ENCODE data around the gene CEBPE.

Gene CEBPE

DNA sequence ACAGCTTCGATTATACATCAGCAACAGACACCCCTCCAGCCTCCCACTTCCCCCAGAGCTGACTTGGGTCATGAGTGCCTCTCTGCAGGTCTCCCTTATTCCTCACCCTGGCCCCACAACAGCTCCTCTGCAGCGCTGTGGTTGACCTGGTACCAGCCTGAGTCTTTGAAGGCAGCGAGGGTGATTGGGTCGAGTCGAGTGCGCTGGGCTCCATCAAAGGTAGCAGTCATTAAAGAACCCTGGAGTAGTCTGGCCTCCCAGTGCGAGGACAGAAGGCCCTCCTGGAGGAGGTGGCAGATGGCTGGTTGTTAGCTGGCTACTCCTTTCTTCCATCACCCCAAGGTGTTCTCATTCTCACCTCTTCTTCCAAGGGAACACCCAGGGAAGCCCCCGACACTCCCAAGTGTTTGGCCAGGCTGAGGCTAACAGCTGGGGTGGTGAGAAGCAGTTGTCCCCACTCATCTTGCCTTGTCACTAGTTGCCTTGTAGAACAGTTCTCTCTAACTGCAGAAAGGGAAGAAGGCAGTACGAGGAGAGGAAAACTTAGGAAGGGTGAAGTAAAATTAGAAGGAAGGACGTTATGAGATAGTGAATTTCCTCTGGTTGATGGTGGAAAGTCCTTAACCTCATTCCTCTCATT, 16.9 kb downstream of the CEBPE start:
- DNase-seq = no peak

DNA sequence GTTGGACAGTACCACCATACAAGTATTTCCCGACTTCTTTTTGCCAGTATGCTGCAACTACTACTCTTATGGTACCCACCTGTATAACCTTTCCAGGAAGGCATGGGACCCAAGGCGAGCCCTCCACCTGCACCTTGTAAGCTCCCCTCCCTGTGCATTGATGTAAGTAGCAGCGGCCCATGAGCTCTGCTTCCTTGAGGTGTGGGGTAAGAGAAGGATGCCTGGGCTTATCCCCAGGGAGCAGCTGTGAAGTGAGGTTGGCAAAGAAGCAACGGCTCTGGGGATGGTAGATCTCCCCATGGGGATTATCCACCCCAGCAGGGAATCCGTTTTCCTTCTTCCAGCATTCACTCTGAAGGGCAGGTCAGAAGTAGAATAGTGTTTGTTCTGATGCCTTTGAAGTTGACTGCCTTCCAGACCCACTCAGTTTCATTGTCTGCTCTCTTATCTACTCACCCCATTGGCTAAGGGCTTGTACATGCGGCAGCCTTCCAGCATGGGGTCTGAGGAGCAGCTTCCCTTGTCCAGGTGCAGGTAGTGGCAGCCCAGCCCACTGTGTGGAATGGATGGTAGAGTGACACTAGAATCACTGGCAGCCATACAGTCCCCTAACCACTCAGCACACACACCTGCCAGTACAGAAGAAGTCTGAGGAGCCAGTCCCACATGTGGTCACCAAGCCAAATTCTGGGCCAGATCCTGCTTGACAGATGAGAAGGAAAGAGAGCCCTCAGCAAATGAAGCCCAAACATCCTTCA, 17.7 kb downstream of the CEBPE start:
- DNase-seq = no peak

DNA sequence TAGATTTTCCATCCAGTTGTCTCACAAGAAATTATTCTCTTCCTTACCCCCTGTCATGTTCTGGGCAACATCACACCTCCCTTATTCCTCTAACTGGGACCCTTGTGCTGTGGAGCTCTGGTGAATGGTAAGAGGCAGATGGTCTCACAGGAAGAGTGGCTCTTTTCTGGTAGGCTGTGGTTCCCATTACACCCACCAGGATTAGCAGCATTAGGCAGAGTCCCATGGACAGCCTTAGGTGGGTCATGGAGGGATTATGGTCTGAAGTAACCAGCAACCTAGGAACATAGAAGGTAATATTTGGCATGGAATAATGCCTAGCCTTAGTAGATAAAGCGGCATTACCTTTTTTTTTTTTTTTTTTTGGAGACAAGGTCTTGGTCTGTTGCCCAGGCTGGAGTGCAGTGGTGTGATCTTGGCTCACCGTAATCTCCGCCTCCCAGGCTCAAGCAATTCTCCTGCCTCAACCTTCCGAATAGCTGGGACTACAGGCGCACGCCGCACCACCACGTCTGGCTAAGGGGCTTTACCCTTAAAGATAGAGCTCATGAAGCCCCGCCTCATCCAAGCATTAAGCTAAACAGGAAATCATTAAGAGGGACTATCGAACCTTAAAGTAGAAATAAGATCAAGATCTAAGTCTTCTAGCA, 19.7 kb downstream of the CEBPE start:
- DNase-seq = no peak

DNA sequence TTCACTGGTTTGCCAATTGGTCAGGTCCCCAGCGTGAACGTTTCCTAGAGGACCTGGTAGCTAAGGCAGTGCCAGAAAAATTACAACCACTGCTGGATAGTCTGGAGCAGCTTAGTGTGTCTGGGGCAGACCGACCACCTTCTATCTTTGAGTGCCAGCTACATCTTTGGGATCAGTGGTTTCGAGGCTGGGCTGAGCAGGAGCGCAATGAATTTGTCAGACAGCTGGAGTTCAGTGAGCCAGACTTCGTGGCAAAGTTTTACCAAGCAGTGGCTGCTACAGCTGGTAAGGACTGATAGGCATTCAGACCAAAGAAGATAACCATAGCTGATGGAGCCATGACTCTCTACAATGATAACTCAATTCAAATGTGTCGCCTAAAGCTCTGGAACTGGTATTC, 21.3 kb downstream of the CEBPE start:
- DNase-seq = no peak

DNA sequence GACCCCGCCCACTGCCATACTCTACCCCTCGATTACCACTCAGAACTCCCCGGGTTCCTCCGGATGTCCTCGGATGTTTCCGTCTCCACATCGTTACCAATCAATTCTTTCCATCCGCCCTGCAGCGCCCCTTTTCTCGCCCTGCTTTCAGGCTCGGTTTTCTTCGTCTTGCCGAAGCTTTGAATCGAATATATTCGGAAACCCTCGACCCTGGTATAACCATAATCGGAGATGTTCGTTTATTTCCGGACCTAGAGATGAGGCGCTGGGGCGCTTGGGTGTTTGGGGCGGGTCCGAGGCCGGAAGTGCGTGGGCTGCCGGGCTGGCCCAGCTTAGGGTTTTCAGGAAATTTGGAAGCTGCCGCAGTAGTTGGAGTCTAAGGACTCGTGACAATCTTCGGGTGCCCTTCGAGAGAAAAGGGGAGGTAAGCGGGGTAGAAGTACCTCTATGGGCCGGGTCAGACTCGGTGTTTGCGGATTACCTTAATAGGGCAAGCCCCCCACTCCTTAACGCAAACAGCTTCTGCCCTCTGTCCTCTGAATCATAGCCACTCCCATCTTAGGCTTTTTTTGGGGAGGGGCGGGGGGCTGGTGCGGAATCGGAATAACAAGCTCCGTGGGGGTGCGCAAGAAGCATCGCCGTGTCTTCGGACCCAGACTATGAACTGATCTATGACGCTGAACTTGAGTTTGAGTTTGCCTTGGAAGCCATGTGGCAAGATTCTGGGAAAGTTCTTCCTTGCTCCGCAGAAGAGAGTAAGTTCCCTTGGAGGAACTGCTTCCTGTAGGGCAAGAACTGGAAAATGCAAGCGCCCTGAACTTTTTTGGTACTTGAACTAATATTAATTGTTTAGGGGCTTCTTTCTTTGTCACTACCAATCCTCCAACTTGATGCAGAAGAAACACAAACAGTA, 23.6 kb downstream of the CEBPE start, which contains the start of gene C14orf119:
Gene C14orf119, plus strand, starts transcription at position 310 of the 913 bp plus-strand sequence. CDS start 2,154 bp downstream, outside the sequence.
- no peak for DNase-seq

DNA sequence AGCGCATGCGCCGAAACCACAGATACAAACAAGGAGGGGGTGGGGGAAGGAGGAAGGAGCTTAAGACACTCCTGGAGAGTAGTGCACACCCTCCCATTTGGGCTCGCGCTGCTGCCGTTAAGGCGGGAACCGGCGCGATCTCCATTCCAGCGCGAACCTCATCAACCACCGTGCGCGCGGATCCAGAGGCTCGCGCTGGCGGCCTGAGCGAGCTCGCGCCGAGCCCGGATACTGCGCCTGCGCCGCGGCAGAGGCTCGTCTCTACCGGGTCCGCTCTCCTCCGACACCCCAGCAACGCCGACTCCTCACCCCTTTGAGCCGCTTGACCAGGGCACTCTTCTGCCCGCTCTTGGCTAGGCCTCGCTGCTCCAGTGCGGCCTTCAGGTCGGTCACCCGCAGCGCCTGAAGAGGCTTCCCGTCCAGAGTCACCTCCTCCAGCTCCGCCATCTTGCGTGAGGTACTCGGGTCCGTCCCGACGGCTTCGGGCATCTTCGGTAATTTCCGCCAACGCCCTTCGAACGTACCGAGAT, 24.3 kb downstream of the CEBPE start, which contains the start of gene ACIN1:
Gene ACIN1, minus strand, starts transcription at position 471 of the 530 bp plus-strand sequence. Its CDS starts 24 bp downstream, at position 447.
- DNase-seq = peak; percentile 99 to 100

DNA sequence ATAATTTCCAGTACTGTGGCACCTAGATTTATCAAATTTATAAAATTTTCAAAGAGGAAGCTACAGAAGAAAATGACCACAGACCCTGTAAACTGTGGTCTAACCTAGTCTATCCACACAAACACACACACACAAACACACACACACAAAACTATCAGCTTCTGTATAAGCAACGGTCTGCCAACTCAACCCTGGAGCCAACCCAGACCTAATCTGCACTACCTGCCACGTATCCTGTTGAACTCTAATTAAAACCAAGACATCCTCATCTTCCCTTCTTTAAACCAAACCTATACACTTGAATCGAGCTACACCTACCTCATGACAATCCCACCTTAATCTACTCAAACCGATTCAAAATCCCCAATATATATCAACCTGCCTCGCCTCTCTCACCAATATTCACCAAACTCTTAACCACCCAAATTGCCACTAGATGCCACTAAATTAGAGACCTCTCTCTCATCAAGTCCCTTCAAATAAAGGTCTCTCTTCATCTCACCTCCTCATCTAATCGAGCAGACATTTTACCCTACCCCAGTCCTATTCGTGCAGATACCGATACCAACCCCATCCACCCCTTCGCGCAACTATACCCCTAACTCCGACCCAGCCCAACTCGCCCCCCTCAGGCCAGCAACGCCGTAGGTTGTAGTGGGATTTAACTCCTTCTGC, 24.9 kb downstream of the CEBPE start:
- no peak for DNase-seq

DNA sequence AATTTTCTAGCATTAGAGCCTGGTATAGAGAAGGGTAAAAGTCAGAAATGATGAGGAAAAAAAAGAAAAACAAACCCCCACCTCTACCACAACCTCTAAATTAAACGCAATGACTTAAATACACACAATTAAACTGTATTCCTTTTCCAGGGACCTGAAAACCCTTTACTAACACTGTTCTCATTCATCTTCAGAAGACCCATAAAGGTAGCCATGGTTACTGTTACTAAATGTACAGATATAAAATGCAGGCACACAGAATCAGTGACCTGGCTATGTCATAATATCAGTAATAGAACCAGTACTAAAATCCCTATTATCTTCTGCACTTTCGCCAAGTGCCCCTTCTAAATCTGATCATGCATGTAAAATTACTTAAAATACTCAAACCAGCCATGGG, 25.5 kb downstream of the CEBPE start:
- DNase-seq = no peak

DNA sequence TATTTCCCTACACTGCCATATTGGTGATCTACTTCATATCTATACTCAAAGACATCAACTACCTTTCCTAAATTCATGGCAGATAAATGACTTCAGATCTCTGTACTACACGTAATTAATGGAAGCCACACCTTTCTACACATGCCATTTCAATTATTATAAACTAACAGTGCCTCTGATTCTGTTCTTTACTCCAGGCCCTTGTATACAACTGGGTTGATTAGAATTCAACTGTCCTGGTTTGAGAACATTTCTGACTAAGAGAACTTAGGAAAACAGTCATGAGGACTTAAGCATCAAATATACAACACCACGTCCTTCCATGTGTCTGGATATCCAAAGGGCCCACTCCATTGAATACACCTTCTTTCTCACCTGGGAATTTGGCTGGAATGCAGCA, 26.0 kb downstream of the CEBPE start:
- DNase-seq = no peak

DNA sequence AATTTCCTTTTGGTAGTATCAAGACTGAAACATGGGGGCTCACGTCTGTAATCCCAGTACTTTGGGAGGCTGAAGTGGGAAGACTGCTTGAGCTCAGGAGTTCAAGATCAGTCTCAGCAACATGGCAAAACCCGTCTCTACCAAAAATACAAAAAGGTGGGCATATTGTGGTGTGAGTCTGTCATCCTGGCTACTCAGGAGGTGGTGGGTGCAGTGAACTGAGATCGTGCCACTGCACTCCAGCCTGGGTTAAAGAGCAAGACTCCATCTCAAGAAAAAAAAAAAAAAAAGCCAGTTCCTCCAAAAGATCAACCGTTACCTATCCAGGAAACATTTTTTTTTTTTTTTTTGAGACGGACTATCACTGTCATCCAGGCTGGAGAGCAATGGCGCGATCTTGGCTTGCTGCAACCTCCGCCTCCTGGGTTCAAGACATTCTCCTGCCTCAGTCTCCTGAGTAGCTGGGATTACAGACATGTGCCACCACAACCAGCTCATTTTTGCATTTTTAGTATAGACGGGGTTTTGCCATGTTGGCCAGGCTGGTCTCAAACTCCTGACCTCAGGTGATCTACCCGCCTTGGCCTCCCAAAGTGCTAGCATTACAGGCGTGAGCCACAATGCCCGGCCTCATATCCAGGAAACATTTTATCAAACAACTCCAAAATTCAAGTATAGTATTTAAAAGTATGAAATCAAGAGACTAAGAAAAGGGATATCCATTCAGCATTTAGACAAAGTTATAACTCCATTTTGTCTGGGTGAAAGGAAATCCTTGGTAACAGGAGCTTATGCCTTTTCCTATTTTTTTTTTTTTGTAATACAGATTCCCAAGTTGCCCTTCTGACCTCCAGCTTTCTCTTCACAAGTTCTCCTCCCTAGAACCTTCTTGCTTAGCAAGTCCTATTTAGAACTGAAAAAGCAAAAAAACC, 27.5 kb downstream of the CEBPE start:
- DNase-seq = no peak

DNA sequence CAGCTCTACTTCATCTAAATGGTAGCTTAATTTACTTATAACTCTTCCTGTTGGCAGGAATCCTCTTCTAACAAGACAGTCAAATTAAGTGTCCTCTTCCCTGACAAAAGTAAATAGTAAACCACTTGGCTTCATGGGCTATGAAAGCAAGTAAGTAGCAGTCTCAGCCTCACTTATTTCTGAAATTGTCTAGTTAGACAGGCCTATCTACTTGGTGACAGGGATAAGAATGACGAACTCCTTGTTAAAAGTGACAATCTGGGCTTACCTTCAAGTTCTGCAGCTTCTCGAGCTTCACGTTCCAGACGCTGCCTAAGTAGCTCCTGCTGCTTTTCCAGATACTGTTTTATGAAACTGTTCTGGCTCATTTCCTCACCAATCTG, 28.8 kb downstream of the CEBPE start:
- no peak for DNase-seq

DNA sequence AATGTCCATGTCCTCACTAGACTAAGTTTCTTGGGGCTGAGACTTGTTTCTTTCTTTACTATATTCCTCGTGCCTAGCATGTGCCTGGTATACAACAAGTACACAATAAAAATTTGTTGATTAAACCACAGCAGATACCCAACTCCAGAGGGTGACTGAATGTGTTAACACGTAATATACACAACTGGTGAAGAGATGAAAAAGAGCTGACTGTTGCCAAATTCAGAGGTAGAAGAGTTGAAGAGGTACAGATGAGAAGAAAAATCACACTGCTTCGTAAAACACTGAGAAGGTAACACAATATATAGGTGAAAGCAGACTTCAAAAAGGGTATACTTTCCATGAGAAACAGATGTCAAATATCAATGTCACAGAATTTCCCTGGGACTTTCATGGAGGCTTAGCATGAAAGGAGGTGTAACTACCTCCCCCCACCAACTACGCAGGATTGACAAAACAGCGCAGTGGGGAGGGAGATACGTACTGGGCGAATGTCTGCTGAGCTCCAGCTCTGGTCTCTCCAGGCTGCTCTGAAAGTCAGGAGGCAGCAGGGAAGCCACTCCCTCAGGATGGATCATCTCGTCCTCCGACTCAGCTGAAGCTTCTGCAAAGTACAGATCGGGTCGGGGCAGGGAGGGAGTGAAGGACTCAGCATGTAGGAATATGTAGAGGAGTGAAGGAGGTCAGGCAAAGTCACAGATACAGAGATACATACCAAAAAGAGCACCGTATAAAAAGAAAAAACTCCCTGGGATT, 29.4 kb downstream of the CEBPE start:
- DNase-seq = no peak

DNA sequence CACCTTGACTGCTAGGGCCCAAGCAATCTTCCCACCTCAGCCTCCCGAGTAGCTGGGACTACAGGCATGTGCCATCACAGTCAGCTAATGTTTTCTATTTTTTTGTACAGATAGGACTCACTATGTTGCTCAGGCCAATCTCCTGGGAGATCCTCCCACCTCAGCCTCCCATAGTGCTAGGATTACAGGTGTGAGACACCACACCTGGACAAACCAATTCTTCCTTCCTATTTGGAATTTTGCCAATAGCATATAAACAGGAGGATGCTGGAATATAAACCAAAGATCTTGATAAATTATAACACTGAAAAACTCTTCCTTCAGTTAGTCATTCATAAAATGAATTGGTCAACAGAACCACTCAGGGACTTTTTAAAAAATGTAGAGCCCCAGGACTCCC, 32.5 kb downstream of the CEBPE start:
- DNase-seq = no peak

DNA sequence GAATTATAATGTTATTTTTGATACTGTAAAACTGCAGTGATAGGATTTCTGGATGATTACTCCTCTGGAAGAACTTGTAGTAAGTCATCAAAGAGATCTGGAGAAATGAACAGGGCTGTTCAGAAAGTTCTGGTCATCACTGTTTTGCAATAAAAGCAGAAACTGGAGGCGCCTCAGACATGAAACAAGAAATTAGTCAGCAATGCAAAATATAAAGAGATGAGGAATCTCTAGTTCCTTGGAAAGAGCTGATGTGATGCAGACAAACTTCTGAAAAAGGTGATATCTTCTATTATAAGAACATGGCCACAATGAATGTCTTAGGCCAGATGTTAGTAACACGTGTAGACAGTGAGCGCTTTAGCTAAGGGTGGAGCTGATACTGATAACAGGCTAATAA, 33.6 kb downstream of the CEBPE start:
- no peak for DNase-seq

DNA sequence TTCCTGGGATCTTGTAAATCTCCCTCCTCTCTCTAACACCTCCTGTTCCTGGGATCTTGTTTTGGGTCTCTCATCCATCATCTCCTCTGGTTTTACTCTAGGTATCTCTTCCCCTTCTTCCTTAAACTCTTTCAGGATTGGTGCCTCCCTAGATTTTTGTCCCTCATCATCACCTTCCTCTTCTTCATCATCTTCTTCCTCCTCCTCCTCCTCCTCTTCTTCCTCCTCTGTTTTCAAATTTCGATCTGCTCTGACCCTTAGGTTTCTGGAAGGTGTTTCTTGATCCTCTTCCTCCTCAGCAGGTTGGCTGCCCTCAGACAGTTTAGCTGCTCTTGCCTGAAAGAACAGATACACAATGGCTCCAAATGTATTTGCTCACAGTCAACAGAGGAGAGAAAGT, 38.6 kb downstream of the CEBPE start:
- no peak for DNase-seq

DNA sequence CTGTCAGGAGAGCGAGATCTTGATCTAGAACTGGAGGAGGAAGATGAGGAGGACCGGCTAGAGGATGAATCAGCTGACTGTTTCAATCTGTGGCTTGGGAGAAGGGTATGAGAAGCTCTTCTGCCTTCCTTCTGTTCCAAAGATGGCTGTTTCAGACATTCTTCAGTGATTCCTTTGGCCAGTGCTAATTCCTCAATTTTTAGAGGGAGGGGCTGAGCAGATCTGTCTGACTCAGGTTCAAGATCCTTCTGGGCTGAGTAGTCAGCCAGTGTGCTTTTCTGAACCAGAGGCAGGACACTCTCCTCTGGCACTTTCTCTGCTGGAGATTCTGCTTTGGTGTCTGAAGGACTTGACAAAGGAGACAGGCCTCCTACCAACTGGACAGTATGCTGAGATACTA, 39.3 kb downstream of the CEBPE start:
- DNase-seq = no peak

DNA sequence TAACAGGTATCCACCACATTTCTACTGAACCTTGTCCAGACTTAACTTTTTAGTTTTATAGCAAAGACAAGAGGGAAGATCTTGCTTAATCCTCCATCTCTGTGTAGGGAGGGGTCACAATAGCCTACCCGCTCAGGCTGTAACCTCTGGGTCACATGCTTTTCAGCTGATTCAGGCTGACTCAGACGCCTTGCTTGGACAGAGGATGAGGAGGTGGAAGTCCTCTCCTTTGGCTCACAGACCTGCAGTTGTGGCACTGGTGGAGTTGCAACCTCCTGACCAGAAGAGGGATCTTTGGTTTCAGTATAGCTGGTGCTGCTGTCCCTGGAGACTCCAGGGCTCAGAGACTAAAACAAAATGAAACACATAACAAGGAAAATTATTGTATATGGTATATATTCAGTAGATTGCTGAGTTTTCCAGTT, 40.4 kb downstream of the CEBPE start:
- no peak for DNase-seq

DNA sequence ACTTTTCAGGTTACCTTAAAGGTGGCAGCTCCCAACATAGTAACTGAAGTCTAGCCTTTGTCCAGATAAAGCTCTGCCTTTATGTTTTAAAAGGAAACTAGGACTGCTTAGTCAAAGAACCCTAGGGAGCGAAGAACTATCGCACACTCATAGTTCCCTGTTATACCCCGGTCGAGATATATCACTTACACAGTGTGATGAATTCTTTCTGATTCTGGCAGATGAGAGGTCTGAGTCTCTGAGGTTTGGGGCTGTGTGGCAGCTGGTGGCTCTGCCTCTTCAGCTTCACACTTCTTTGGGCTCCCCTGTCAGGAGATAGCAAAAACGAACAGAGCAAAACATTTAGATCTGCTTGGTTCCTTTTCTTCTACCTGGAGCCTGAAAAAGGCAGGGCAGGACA, 41.1 kb downstream of the CEBPE start:
- DNase-seq = no peak

DNA sequence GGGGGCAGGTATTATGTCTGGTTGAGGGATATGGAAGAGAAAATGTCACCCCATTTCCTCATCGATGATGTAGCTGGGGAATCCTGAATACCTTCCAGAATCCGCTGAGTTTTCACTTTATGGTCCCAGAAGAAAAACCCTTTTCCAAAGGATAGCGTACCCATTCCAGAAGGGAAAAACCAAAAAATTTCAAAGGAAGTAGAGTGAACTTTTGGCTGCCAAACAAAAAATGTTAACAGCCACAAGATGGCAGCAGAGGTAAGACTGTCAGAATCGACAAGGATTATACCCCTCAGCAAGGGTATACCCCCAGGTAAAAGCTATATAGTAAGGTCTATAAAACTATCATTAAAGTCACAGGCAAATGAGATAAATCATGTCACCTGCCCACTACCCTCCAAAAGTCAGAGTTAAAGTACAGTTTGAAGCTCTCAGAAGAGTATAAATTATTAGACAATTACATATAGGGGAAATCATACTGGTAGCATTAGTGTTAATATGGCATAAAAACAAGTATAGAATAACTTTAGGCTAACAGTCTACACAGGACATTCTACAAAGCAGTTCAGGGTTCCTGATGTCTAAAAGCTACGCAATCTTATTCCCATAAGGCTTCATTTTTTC, 42.2 kb downstream of the CEBPE start:
- DNase-seq = no peak

DNA sequence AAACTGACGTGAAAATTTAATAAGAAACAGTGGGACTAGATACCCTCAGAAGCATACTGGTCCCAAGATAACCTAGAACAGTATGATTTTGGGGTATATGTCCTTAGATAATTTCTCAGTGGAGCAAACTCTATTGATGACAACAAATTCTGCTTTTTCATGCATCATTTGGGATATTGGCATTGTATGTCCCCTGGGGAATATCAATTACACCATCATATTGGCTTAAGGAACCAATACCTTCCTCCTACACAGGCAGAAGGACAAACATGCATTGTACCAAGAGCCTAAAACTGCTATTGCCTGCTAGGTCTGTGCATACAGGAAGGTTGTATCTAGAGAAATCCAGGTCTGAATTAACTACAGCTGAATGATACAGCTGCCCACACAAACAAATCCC, 44.1 kb downstream of the CEBPE start:
- DNase-seq = no peak
